Astrocyte (in vitro differentiated cells and primary cell): ENCODE measurements around the gene MESP2.

Experiments
- CTCF ChIP-seq: IDR thresholded peaks from 2 replicates; pipeline ENCODE4 v1.5.1; 2011; ENCODE audit warnings: low read depth, mild to moderate bottlenecking, inconsistent platforms, low read length, moderate library complexity; ENCODE audit not compliant: insufficient read depth
- EZH2 ChIP-seq: IDR thresholded peaks from 2 replicates; pipeline ENCODE4 v1.6.1; 2012; ENCODE audit warnings: mild to moderate bottlenecking, low read length, inconsistent platforms; ENCODE audit not compliant: insufficient read depth

- TF ChIP-seq EZH2 (no peak), CTCF (no peak)
These were observed 33.1 kb upstream of the MESP2 start for GRCh38 chr15:89743011-89743410.
